22Rv1 (cell line): ENCODE results near the gene AATK.

Experiments used
- H3K27ac ChIP-seq: fragments of 450-650 bp; 2 replicates; pipeline ENCODE4 v1.5.1; 2017
- CTCF ChIP-seq: fragments of 450-650 bp; IDR thresholded peaks from 2 replicates; pipeline ENCODE4 v1.5.1; 2017; ENCODE audit warnings: mild to moderate bottlenecking
- ZFX ChIP-seq: fragments of 450-650 bp; IDR thresholded peaks from 2 replicates; pipeline ENCODE4 v1.6.1; 2017; ENCODE audit warnings: antibody characterized with exemption, borderline replicate concordance

Gene AATK

GRCh38 chr17:81173052-81173761, 7.2 kb upstream of the AATK start:
- H3K27ac ChIP-seq: no peak overlapping the region
- TF ChIP-seq ZFX (no peak), CTCF (no peak)

- TF ChIP-seq CTCF (no peak), ZFX (no peak)
- no peak overlapping the region for H3K27ac ChIP-seq
Measured at GRCh38 chr17:81171941-81172340, 5.9 kb upstream of the AATK start.

GRCh38 chr17:81170727-81171494, 4.9 kb upstream of the AATK start:
- TF ChIP-seq CTCF: no peak
- TF ChIP-seq ZFX: no peak
- H3K27ac ChIP-seq: no peak overlapping the region

- TF ChIP-seq CTCF: no peak
- TF ChIP-seq ZFX: no peak
Measured at GRCh38 chr17:81169870-81170309, 3.9 kb upstream of the AATK start.

GRCh38 chr17:81167638-81168037, 1.6 kb upstream of the AATK start:
- TF ChIP-seq CTCF (no peak), ZFX (no peak)
- no peak overlapping the region for H3K27ac ChIP-seq

More at GRCh38 chr17:81169870-81170309, 3.9 kb upstream of the AATK start:
- H3K27ac ChIP-seq: no peak overlapping the region

- no peak overlapping the region for H3K27ac ChIP-seq
- TF ChIP-seq ZFX (no peak), CTCF (no peak)
Measured at GRCh38 chr17:81167194-81167524, 1.1 kb upstream of the AATK start.
